Vagina (tissue), 2 donors: ENCODE data around the gene SLC35D2. TPM values are rescaled to one million over a fixed set of nuclear protein-coding genes. Genes with fewer than 3 reads are reported as not detected.

Experiments
- DNase-seq, 2 donors: peaks; one replicate each; pipeline ENCODE4 v3.0.0-alpha.2; 2017; ENCODE audit errors: extremely low spot score in 2 of 2
- H3K27ac ChIP-seq: fragments of 200-600 bp; sonication (generic); one replicate; pipeline ENCODE4 v1.5.1; 2019
- H3K27me3 ChIP-seq: fragments of 200-600 bp; sonication (generic); one replicate; pipeline ENCODE4 v1.5.1; 2019
- H3K36me3 ChIP-seq, 2 donors: fragments of 200-600 bp; sonication (generic); one replicate each; pipeline ENCODE4 v1.5.1; 2017 to 2019
- H3K4me1 ChIP-seq: fragments of 200-600 bp; sonication (generic); one replicate; pipeline ENCODE4 v1.5.1; 2019
- H3K4me3 ChIP-seq, 2 donors: fragments of 200-600 bp; sonication (generic); 1 replicate in 1 of 2; 2 replicates in 1 of 2; pipeline ENCODE4 v1.5.1; 2016 to 2019
- H3K9me3 ChIP-seq: fragments of 200-600 bp; sonication (generic); one replicate; pipeline ENCODE4 v1.5.1; 2019
- POLR2A ChIP-seq, 2 donors: fragments of 450-650 bp; IDR thresholded peaks; one replicate each; pipeline ENCODE4 v1.6.1; 2017; ENCODE audit warnings: antibody characterized with exemption in 2 of 2, mild to moderate bottlenecking in 2 of 2, moderate library complexity in 2 of 2
- POLR2AphosphoS5 ChIP-seq, 2 donors: sonication (generic); formaldehyde crosslinking; IDR thresholded peaks; one replicate each; pipeline ENCODE4 v1.9.0; 2017; ENCODE audit warnings: antibody characterized with exemption in 2 of 2, mild to moderate bottlenecking in 2 of 2, low read depth in 1 of 2; ENCODE audit not compliant: insufficient read depth in 1 of 2
- intact Hi-C: fragments of 100-400 bp; cut with DNase I; formaldehyde crosslinking; loops from one replicate; pipeline ENCODE4 v1.15.1; 2023
- total RNA-seq: library from RNA; depleted of rRNA; stranded (reverse); fragments of >200 nt; gene quantifications from one replicate; pipeline ENCODE4 v1.2.3, GENCODE V29; 2016
- TF ChIP-seq, protein P1 (sequence below), 3 experiments: fragments of 450-650 bp in 2 of 3; fragments of 200-600 bp in 1 of 3; sonication (generic) in 1 of 3; IDR thresholded peaks; one replicate each; pipeline ENCODE4 v1.5.1; 2017 to 2019; ENCODE audit warnings: antibody characterized with exemption in 3 of 3, mild to moderate bottlenecking in 2 of 3, moderate library complexity in 2 of 3

SLC35D2 gene
- total RNA-seq, 1 donor from 2014 or later, result 17.9 TPM

DNA sequence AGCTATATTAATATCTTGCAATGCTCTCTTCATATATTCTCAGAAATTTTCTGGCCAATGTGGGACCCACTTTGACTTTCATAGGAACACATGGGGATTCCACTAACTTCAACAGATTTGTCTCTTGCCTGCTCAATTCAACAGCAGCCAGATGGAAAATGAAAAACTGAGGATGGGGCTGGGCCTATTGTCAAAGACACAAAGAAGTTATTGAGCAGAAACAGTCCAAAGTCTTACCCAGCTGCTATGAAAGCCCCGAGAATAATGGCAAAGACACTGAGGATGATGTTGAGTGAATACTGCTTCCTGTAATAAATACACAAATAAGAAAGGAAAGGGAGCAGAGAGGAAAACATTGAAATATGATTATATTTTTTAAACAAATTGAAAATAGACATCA lies 32.6 kb downstream of the SLC35D2 start:
- intact Hi-C loops, result no loop called here
- Histone ChIP-seq H3K36me3 (peaks cover 0 to 24% of the 10 kb centered on the region in 2 donors), H3K4me1 (no peaks in the 10 kb centered on the region), H3K4me3 (no peak overlapping the region), H3K27ac (no peak overlapping the region), H3K27me3 (no peaks in the 10 kb centered on the region), H3K9me3 (no peaks in the 10 kb centered on the region)
- TF ChIP-seq, protein P1, sequence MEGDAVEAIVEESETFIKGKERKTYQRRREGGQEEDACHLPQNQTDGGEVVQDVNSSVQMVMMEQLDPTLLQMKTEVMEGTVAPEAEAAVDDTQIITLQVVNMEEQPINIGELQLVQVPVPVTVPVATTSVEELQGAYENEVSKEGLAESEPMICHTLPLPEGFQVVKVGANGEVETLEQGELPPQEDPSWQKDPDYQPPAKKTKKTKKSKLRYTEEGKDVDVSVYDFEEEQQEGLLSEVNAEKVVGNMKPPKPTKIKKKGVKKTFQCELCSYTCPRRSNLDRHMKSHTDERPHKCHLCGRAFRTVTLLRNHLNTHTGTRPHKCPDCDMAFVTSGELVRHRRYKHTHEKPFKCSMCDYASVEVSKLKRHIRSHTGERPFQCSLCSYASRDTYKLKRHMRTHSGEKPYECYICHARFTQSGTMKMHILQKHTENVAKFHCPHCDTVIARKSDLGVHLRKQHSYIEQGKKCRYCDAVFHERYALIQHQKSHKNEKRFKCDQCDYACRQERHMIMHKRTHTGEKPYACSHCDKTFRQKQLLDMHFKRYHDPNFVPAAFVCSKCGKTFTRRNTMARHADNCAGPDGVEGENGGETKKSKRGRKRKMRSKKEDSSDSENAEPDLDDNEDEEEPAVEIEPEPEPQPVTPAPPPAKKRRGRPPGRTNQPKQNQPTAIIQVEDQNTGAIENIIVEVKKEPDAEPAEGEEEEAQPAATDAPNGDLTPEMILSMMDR (IDR thresholded peaks at IDR 0.05), result no peak
- no peak for TF ChIP-seq POLR2AphosphoS5 (IDR thresholded peaks at IDR 0.05; ENCODE audit: insufficient read depth in 1 of 2, low read depth in 1 of 2)
- no peak for TF ChIP-seq POLR2A (IDR thresholded peaks at IDR 0.05)
- no peak for DNase-seq

GRCh38 chr9:96348261-96348660 lies 35.2 kb downstream of the SLC35D2 start:
- DNase-seq, result no peak
- peaks cover 0 to 18% of the 10 kb centered on the region in 2 donors for H3K36me3 ChIP-seq
- no peaks in the 10 kb centered on the region for H3K9me3 ChIP-seq
- peaks cover 10% of the 10 kb centered on the region for H3K4me1 ChIP-seq
- H3K27ac ChIP-seq, result no peak overlapping the region
- no peak for TF ChIP-seq POLR2AphosphoS5 (IDR thresholded peaks at IDR 0.05; ENCODE audit: insufficient read depth in 1 of 2, low read depth in 1 of 2)
- TF ChIP-seq, protein P1 (IDR thresholded peaks at IDR 0.05), result no peak
- no peak for TF ChIP-seq POLR2A (IDR thresholded peaks at IDR 0.05)
- no peaks in the 10 kb centered on the region for H3K27me3 ChIP-seq
- intact Hi-C loops, result no loop called here
- H3K4me3 ChIP-seq, result no peak overlapping the region

DNA sequence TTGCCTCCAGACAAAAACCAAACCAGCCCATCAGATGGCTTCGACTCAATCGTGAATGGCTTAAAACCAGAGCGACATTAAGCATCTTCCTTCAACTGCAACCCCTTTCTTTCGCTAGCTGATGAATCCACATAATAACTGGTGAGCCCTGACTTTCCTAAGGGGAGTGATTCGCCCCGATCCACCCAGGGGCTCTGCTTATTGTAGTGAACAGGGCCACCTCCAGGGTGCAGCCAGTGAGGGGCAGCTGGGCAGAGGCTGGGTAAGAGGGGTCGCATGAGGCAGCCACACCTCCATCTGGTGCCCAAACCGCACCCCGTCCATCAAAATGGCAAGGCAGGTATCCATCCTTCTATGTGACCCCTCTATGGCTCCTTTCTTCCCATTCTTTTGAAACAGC lies 38.0 kb downstream of the SLC35D2 start:
- peaks cover 0 to 12% of the 10 kb centered on the region in 2 donors for H3K36me3 ChIP-seq
- no peak overlapping the region for H3K4me3 ChIP-seq
- H3K27me3 ChIP-seq, result no peaks in the 10 kb centered on the region
- no peak for TF ChIP-seq POLR2AphosphoS5 (IDR thresholded peaks at IDR 0.05; ENCODE audit: insufficient read depth in 1 of 2, low read depth in 1 of 2)
- TF ChIP-seq, protein P1 (IDR thresholded peaks at IDR 0.05), result no peak
- no peak for TF ChIP-seq POLR2A (IDR thresholded peaks at IDR 0.05)
- H3K27ac ChIP-seq, result peak overlapping the region; percentile 62
- peaks cover 16% of the 10 kb centered on the region for H3K4me1 ChIP-seq
- H3K9me3 ChIP-seq, result no peaks in the 10 kb centered on the region
- no peak for DNase-seq
- intact Hi-C loops, result no loop called here

DNA sequence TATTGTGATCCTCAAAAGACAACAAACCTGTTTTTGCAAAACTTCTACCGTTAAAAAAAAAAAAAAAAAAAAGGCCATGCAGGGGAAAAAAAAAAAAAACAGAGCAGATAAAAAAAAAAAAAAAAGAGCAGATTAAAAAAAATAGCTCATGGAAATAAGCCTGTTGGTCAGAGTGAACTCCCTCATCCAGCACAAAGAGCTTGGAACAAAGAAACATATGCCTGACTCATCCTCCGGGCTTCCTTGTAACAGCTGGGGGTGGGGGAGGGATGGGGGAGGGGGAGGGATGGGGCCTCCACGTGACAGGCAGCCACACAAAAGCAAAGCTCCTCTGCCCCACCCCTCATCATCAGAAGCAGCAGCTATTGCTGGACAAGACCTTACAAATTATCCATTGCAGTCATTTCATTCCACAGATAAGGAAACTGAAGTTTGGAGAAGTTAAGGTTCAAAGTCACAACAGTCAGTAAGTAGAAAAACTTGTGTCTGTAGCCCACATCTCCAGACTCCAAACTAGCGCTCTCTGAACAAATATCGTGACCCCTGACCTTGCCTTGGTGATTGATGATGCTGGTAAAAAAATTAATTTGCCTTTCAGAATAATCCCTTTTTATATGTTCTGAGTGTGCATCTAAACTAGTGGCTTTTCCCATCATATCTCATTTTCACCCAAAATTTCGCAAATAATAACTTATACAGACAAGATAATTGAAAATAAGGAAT lies 38.9 kb downstream of the SLC35D2 start:
- peak in 1 of 2 donors; percentile 98 for DNase-seq
- TF ChIP-seq, protein P1 (IDR thresholded peaks at IDR 0.05), result no peak
- no peaks in the 10 kb centered on the region for H3K27me3 ChIP-seq
- H3K27ac ChIP-seq, result peak overlapping the region; percentile 62
- H3K4me3 ChIP-seq, result no peak overlapping the region
- peaks cover 23% of the 10 kb centered on the region for H3K4me1 ChIP-seq
- no peaks in the 10 kb centered on the region for H3K9me3 ChIP-seq
- intact Hi-C loops, result no loop called here
- peaks cover 0 to 10% of the 10 kb centered on the region in 2 donors for H3K36me3 ChIP-seq
